ENCODE data around the gene C3orf62.

- TF ChIP-seq CTCF (IDR thresholded peaks at IDR 0.05) (no peak), EZH2 (IDR thresholded peaks at IDR 0.05; ENCODE audit: borderline replicate concordance, insufficient read depth, low read depth, low read length, poor library complexity, severe bottlenecking) (no peak)
These were observed 7.0 kb upstream of the C3orf62 start for GRCh38 chr3:49283997-49284396.
